HG02840 (cell line): ENCODE results near the gene ENO3.
"Not testable (repeated sequence)": the region's sequence is repeated elsewhere in the genome, so short reads cannot be mapped to it uniquely, and the experiment has no call there.

Experiments
- ATAC-seq: cut with Tn5 transposase; IDR thresholded peaks from one replicate; pipeline ENCODE4 v1.9.1; 2021; ENCODE audit warnings: mild to moderate bottlenecking, moderate library complexity, moderate number of reproducible peaks; ENCODE audit not compliant: unreplicated experiment, low FRiP score

Gene ENO3

GRCh38 chr17:4950746-4951204, at the start of gene ENO3:
Gene ENO3, plus strand, starts transcription at chr17:4951119. Its CDS starts 711 bp downstream, at chr17:4951830.
- no peak for ATAC-seq

- no peak for ATAC-seq
These were observed 49.1 kb upstream of the ENO3 start for GRCh38 chr17:4901648-4902344.

- no peak for ATAC-seq
These were observed 48.4 kb upstream of the ENO3 start for GRCh38 chr17:4902540-4902939.

GRCh38 chr17:4903051-4903818, 47.7 kb upstream of the ENO3 start, which contains the start of gene CHRNE:
Gene CHRNE, minus strand, starts transcription at chr17:4903098. Its CDS starts 35 bp downstream, at chr17:4903063.
- ATAC-seq: no peak

- ATAC-seq: not testable (repeated sequence)
These were observed 44.3 kb upstream of the ENO3 start for GRCh38 chr17:4906642-4907041.

GRCh38 chr17:4908301-4908700, 42.6 kb upstream of the ENO3 start:
- no peak for ATAC-seq

GRCh38 chr17:4908711-4909496, 42.0 kb upstream of the ENO3 start:
- ATAC-seq: no peak

GRCh38 chr17:4913994-4914393, 36.9 kb upstream of the ENO3 start:
- no peak for ATAC-seq

- ATAC-seq: not testable (repeated sequence)
These were observed 36.4 kb upstream of the ENO3 start for GRCh38 chr17:4914551-4914950.

- no peak for ATAC-seq
These were observed 31.3 kb upstream of the ENO3 start for GRCh38 chr17:4919511-4920047.

- no peak for ATAC-seq
These were observed 30.4 kb upstream of the ENO3 start for GRCh38 chr17:4920351-4921048.

- ATAC-seq: no peak
These were observed 29.6 kb upstream of the ENO3 start for GRCh38 chr17:4921320-4921719.

- ATAC-seq: not testable (repeated sequence)
These were observed 24.2 kb upstream of the ENO3 start for GRCh38 chr17:4926577-4927335.

- ATAC-seq: no peak
These were observed 22.0 kb upstream of the ENO3 start for GRCh38 chr17:4928881-4929280.

- ATAC-seq: no peak
These were observed 19.0 kb upstream of the ENO3 start, which contains the start of gene GP1BA for GRCh38 chr17:4931963-4932362. Gene GP1BA, plus strand, starts transcription at chr17:4932277. Its CDS starts 328 bp downstream, at chr17:4932605.

GRCh38 chr17:4932756-4933155, 18.2 kb upstream of the ENO3 start:
- ATAC-seq: no peak

GRCh38 chr17:4933646-4934045, 17.3 kb upstream of the ENO3 start:
- ATAC-seq: no peak

GRCh38 chr17:4934173-4934979, 16.5 kb upstream of the ENO3 start:
- no peak for ATAC-seq
